DND-41 (cell line): ENCODE data around the gene KIRREL3.
A peak's percentile ranks its signal among the peaks of the same experiment; 100 is the strongest.

ENCODE experiments used
- ATAC-seq: fragments of 200-7000 bp; cut with Tn5 transposase; 3 replicates; pipeline ENCODE4 v1.9.1; 2021; ENCODE audit warnings: low read depth; ENCODE audit not compliant: insufficient read depth
- DNase-seq: peaks from one replicate; pipeline ENCODE4 v3.0.0-alpha.2; 2020
- H2AFZ ChIP-seq: 2 replicates; pipeline ENCODE4 v1.6.0; 2012; ENCODE audit warnings: low read depth, low read length
- H3K27ac ChIP-seq: 2 replicates; pipeline ENCODE4 v1.5.1; 2012; ENCODE audit warnings: low read length, inconsistent platforms
- H3K27me3 ChIP-seq: fragments of 200-600 bp; sonication (generic); 2 replicates; pipeline ENCODE4 v1.6.0; 2012; ENCODE audit warnings: low read length, mild to moderate bottlenecking, inconsistent platforms; ENCODE audit not compliant: insufficient read depth, poor library complexity
- H3K36me3 ChIP-seq: 2 replicates; pipeline ENCODE4 v1.5.1; 2012; ENCODE audit warnings: low read length, inconsistent platforms; ENCODE audit not compliant: insufficient read depth
- H3K4me1 ChIP-seq: 2 replicates; pipeline ENCODE4 v1.5.1; 2012; ENCODE audit warnings: mild to moderate bottlenecking, low read length; ENCODE audit not compliant: insufficient read depth
- H3K4me2 ChIP-seq: 2 replicates; pipeline ENCODE4 v1.6.0; 2012; ENCODE audit warnings: mild to moderate bottlenecking, moderate library complexity, low read length, inconsistent platforms; ENCODE audit not compliant: insufficient read depth
- H3K4me3 ChIP-seq, 2 experiments: fragments of 200-600 bp in 1 of 2; shearing (Covaris generic) in 1 of 2; 2 replicates each; pipeline ENCODE4 v1.5.1; 2012 to 2016; ENCODE audit warnings: inconsistent platforms in 2 of 2, low read length in 2 of 2, mild to moderate bottlenecking in 2 of 2, low read depth in 1 of 2, moderate library complexity in 1 of 2
- H3K79me2 ChIP-seq: 2 replicates; pipeline ENCODE4 v1.6.0; 2012; ENCODE audit warnings: low read length, inconsistent platforms; ENCODE audit not compliant: insufficient read depth
- H3K9ac ChIP-seq: 2 replicates; pipeline ENCODE4 v1.6.0; 2012; ENCODE audit warnings: low read depth, mild to moderate bottlenecking, inconsistent platforms, low read length, moderate library complexity
- H3K9me3 ChIP-seq: 2 replicates; pipeline ENCODE4 v1.5.1; 2012; ENCODE audit warnings: low read length, moderate library complexity, mild to moderate bottlenecking, inconsistent platforms; ENCODE audit not compliant: insufficient read depth, severe bottlenecking
- H4K20me1 ChIP-seq: 2 replicates; pipeline ENCODE4 v1.6.0; 2012; ENCODE audit warnings: low read length; ENCODE audit not compliant: insufficient read depth
- CTCF ChIP-seq: IDR thresholded peaks from 2 replicates; pipeline ENCODE4 v1.5.1; 2012; ENCODE audit warnings: borderline replicate concordance, low read length, moderate library complexity, mild to moderate bottlenecking; ENCODE audit not compliant: poor library complexity, severe bottlenecking; ENCODE audit errors: extremely low read depth
- EZH2 ChIP-seq: IDR thresholded peaks from 3 replicates; pipeline ENCODE4 v1.6.1; 2012; ENCODE audit warnings: borderline replicate concordance, low read depth, mild to moderate bottlenecking, moderate library complexity, low read length, inconsistent platforms; ENCODE audit not compliant: severe bottlenecking

KIRREL3 gene

GRCh38 chr11:126444072-126444471 lies 556.5 kb downstream of the KIRREL3 start:
- Histone ChIP-seq H3K79me2 (no peaks in the 10 kb centered on the region), H3K9ac (no peak overlapping the region), H3K4me2 (no peak overlapping the region), H3K36me3 (no peaks in the 10 kb centered on the region), H3K4me3 (no peak overlapping the region), H3K27ac (no peak overlapping the region), H3K27me3 (no peaks in the 10 kb centered on the region), H2AFZ (no peak overlapping the region), H4K20me1 (no peaks in the 10 kb centered on the region; the same call in 1 of the 2 replicates), H3K4me1 (peaks cover 7% of the 10 kb centered on the region), H3K9me3 (no peaks in the 10 kb centered on the region)
- ATAC-seq (no peak), DNase-seq (no peak)
- TF ChIP-seq EZH2, result no peak
- no peak for TF ChIP-seq CTCF

- DNase-seq, result no peak
- H3K27ac ChIP-seq, result no peak overlapping the region
- H2AFZ ChIP-seq, result no peak overlapping the region
- H3K4me2 ChIP-seq, result no peak overlapping the region
- H3K36me3 ChIP-seq, result no peaks in the 10 kb centered on the region
- H4K20me1 ChIP-seq, result no peaks in the 10 kb centered on the region; the same call in 1 of the 2 replicates
- peaks cover 7% of the 10 kb centered on the region for H3K4me1 ChIP-seq
- no peak overlapping the region for H3K9ac ChIP-seq
- no peaks in the 10 kb centered on the region for H3K9me3 ChIP-seq
- no peak overlapping the region for H3K4me3 ChIP-seq
- TF ChIP-seq EZH2 (no peak), CTCF (no peak)
- H3K79me2 ChIP-seq, result no peaks in the 10 kb centered on the region
- 0 out of 3 replicates have a peak, but pooled peaks have one; percentile 6 for ATAC-seq
- no peaks in the 10 kb centered on the region for H3K27me3 ChIP-seq
Observed at GRCh38 chr11:126443120-126443519, 557.5 kb downstream of the KIRREL3 start.

GRCh38 chr11:126440792-126441514 lies 559.6 kb downstream of the KIRREL3 start:
- Histone ChIP-seq H3K79me2 (no peaks in the 10 kb centered on the region), H3K4me2 (peak overlapping the region; percentile 54), H3K36me3 (0 out of 2 replicates have a peak, but pooled peaks cover 3% of the 10 kb centered on the region), H3K9ac (no peak overlapping the region; the same call in 1 of the 2 replicates), H4K20me1 (no peaks in the 10 kb centered on the region; the same call in 1 of the 2 replicates), H3K27me3 (no peaks in the 10 kb centered on the region), H3K27ac (no peak overlapping the region), H3K4me3 (no peak overlapping the region), H3K9me3 (no peaks in the 10 kb centered on the region), H2AFZ (0 out of 2 replicates have a peak overlapping the region, but pooled peaks have one; percentile 43), H3K4me1 (peaks cover 7% of the 10 kb centered on the region)
- DNase-seq, result peak; percentile 83
- ATAC-seq, result peak; percentile 86
- peak; percentile 99 for TF ChIP-seq CTCF
- no peak for TF ChIP-seq EZH2
